Rectal smooth muscle tissue (tissue), 1 donor: ENCODE data around the gene MYADML2.
A peak's percentile ranks its signal among the peaks of the same experiment; 100 is the strongest.

Experiments used
- H3K27ac ChIP-seq: one replicate; pipeline ENCODE4 v1.7.0; 2013; ENCODE audit warnings: low read depth, low read length, inconsistent platforms
- H3K27me3 ChIP-seq: one replicate; pipeline ENCODE4 v1.7.0; 2013; ENCODE audit warnings: low read length; ENCODE audit not compliant: control insufficient read depth, insufficient read depth
- H3K36me3 ChIP-seq: one replicate; pipeline ENCODE4 v1.7.0; 2013; ENCODE audit warnings: low read length; ENCODE audit not compliant: control insufficient read depth, insufficient read depth
- H3K4me1 ChIP-seq: one replicate; pipeline ENCODE4 v1.7.0; 2013; ENCODE audit warnings: low read length; ENCODE audit not compliant: control insufficient read depth, insufficient read depth
- H3K4me3 ChIP-seq: one replicate; pipeline ENCODE4 v1.7.0; 2013; ENCODE audit warnings: low read length
- H3K9ac ChIP-seq: one replicate; pipeline ENCODE4 v1.7.0; 2013; ENCODE audit warnings: low read length

MYADML2 gene

DNA sequence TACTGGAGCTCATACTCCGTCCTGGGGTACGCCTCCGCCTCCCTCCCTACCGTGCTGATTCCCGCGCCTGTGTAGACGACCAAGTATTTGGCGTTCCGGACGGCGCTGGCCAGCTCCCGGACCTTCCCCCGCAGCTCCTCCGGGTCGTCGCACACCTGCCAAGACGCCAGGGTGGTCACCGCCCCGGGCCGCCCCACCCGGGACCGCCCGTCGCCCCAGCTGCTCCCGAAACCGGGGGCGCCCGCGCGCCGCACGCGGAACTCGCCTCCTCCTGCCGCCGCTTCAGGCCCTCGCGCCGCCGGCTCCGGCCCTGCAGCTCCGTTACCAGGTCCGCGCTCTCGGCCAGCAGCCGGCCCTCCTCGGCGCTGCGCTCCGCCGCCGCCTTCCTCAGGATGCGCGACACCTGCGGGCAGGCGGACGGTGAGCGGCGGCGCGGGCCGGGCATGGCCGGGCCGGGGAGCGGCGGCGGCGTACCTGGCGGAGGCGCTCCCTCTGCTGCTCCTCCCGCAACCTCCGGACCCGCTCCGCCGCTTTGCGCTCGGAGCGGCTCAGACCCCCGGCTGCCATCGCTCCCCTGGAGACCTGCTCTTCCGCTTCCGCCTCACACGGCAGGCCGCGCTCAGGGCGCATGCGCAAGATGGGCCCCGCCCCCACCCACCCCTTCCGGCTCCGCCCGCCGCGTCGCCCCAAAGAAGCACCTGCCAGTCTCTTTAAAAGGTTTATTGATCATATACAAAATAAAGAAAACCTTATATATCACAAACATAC is 29.3 kb downstream of the MYADML2 start, which contains the start of gene SIRT7:
SIRT7 (minus strand) TSS at position 612 of the 768 bp plus-strand sequence; CDS start at position 567, 45 bp downstream.
- Histone ChIP-seq H3K27me3 (no peaks in the 10 kb centered on the region), H3K27ac (peak within 1 kb of the TSS; percentile 37), H3K9ac (peak within 1 kb of the TSS; percentile 66), H3K4me1 (peaks cover 8% of the 10 kb centered on the region), H3K4me3 (peak within 1 kb of the TSS; percentile 70), H3K36me3 (peaks cover 48% of the 10 kb centered on the region)

- H3K27ac ChIP-seq, result no peak overlapping the region
- H3K4me3 ChIP-seq, result peak overlapping the region; percentile 70
- peaks cover 40% of the 10 kb centered on the region for H3K36me3 ChIP-seq
- H3K4me1 ChIP-seq, result peaks cover 6% of the 10 kb centered on the region
- no peaks in the 10 kb centered on the region for H3K27me3 ChIP-seq
- H3K9ac ChIP-seq, result no peak overlapping the region
These were observed 30.6 kb downstream of the MYADML2 start for GRCh38 chr17:81916234-81917001.

GRCh38 chr17:81915331-81915730 is 31.7 kb downstream of the MYADML2 start:
- Histone ChIP-seq H3K4me1 (peaks cover 10% of the 10 kb centered on the region), H3K9ac (no peak overlapping the region), H3K27me3 (no peaks in the 10 kb centered on the region), H3K36me3 (peaks cover 33% of the 10 kb centered on the region), H3K27ac (no peak overlapping the region), H3K4me3 (no peak overlapping the region)

- Histone ChIP-seq H3K4me3 (no peak overlapping the region), H3K36me3 (peaks cover 28% of the 10 kb centered on the region)
These were observed 32.8 kb downstream of the MYADML2 start for GRCh38 chr17:81914103-81914850.

DNA sequence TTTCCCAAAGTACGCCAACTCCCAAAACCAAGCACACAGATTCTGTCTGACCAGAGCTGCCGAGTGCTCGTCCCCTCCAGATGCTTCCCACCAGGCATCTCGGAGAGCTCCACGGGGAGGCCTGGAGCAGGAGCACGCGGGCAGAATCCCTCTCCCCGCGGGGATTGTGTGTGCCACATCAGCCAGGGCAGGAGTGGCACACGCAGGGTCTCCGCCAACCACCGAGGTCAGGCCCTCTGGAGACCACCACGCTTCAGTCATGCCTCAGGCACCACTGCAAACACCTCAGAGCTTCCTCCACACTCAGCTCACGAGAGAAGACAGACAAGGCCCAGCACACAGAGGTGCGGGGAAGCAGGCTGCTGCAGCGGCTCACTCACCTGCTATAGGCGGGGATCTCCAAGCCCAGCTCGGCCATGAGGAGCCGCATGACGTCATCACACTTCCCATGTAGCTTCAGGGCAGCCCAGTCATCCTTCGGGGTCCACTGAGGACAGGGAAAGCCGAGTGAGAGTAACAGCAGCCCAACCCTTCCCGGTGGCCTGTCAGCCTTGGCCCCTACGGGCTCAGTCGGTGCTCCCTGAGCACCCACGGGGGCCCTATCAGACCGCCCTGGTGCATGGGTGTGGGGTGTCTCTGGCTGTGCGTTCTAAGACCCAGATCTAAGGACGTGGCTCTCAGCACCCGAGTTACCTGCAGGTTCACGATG is 33.5 kb downstream of the MYADML2 start:
- Histone ChIP-seq H3K27ac (no peak overlapping the region), H3K27me3 (no peaks in the 10 kb centered on the region), H3K9ac (no peak overlapping the region), H3K4me1 (peaks cover 11% of the 10 kb centered on the region), H3K4me3 (no peak overlapping the region), H3K36me3 (peaks cover 28% of the 10 kb centered on the region)

More at GRCh38 chr17:81914103-81914850, 32.8 kb downstream of the MYADML2 start:
- peaks cover 11% of the 10 kb centered on the region for H3K4me1 ChIP-seq
- no peak overlapping the region for H3K9ac ChIP-seq
- H3K27ac ChIP-seq, result no peak overlapping the region
- H3K27me3 ChIP-seq, result no peaks in the 10 kb centered on the region

- Histone ChIP-seq H3K4me3 (no peak overlapping the region), H3K36me3 (peaks cover 28% of the 10 kb centered on the region), H3K9ac (no peak overlapping the region), H3K27me3 (no peaks in the 10 kb centered on the region), H3K4me1 (peaks cover 11% of the 10 kb centered on the region), H3K27ac (no peak overlapping the region)
These were observed 34.4 kb downstream of the MYADML2 start for GRCh38 chr17:81912441-81913309.

- H3K27ac ChIP-seq, result no peak overlapping the region
These were observed 35.1 kb downstream of the MYADML2 start for GRCh38 chr17:81911969-81912368.

DNA sequence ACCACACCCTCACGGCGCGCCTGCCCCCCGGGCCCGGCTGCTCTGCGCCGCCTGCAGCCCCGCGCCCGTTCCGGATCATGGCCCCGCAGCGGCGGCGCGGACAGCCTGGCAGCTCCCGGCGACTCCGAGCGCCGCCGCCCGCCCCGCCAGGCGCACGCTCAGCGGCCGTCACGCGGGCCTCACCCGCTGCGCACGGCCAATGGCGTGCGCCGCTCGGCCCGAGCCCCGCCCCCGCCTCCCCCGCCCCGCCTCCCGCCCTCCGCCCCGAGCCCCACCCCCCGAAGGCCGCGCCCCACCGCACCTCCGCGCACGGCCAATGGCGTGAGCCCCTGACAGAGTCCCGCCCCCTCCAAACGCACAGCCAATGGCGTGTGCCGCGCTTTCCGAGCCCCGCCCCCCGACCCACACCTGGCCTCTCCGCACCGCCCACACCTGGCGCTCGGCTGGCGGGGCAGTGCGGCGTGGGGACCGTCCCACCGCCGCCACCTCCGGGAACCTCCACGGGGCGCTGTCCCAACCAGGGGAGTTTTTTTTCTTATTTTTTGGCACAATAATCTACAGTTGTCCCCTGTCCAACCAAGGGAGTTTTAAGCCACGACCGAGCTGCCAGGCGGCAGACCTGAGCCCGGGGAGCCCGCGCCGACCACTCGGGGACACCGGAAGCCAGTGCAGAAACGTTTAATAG is 35.6 kb downstream of the MYADML2 start, which contains the start of gene PCYT2:
PCYT2 (minus strand) TSS at position 123 of the 685 bp plus-strand sequence; CDS start at position 79, 44 bp downstream.
- peaks cover 28% of the 10 kb centered on the region for H3K36me3 ChIP-seq
- H3K27ac ChIP-seq, result no peak within 1 kb of the TSS
- peak within 1 kb of the TSS; percentile 87 for H3K4me3 ChIP-seq
- H3K9ac ChIP-seq, result peak within 1 kb of the TSS; percentile 30
- no peaks in the 10 kb centered on the region for H3K27me3 ChIP-seq
- peaks cover 5% of the 10 kb centered on the region for H3K4me1 ChIP-seq

More at GRCh38 chr17:81911969-81912368, 35.1 kb downstream of the MYADML2 start:
- Histone ChIP-seq H3K9ac (no peak overlapping the region), H3K27me3 (no peaks in the 10 kb centered on the region), H3K36me3 (peaks cover 28% of the 10 kb centered on the region), H3K4me1 (peaks cover 8% of the 10 kb centered on the region), H3K4me3 (no peak overlapping the region)

DNA sequence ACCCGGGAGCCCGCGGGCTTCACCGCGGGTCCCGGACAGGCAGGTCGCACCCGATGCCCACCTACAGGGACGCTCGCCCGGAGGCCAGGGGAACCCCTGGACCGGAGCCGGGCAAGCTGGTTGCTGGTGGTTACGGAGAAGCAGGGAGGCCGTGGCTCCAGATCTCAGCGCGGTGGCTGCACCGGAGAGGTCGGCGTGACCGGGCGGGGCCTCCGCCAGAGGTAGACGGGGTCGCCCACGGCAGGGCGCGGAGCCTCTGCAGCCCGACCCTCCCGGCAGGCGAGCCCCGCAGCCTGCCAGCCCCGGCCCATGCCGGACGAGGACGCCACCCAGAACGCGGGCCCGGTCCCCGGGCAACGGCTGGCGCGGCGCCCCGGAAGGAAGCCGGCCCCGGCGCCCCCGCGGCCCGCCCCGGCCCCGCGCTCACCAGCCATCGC is 36.2 kb downstream of the MYADML2 start:
- Histone ChIP-seq H3K4me3 (peak overlapping the region; percentile 87), H3K27me3 (no peaks in the 10 kb centered on the region), H3K9ac (peak overlapping the region; percentile 30), H3K4me1 (peaks cover 5% of the 10 kb centered on the region), H3K27ac (no peak overlapping the region), H3K36me3 (peaks cover 28% of the 10 kb centered on the region)

DNA sequence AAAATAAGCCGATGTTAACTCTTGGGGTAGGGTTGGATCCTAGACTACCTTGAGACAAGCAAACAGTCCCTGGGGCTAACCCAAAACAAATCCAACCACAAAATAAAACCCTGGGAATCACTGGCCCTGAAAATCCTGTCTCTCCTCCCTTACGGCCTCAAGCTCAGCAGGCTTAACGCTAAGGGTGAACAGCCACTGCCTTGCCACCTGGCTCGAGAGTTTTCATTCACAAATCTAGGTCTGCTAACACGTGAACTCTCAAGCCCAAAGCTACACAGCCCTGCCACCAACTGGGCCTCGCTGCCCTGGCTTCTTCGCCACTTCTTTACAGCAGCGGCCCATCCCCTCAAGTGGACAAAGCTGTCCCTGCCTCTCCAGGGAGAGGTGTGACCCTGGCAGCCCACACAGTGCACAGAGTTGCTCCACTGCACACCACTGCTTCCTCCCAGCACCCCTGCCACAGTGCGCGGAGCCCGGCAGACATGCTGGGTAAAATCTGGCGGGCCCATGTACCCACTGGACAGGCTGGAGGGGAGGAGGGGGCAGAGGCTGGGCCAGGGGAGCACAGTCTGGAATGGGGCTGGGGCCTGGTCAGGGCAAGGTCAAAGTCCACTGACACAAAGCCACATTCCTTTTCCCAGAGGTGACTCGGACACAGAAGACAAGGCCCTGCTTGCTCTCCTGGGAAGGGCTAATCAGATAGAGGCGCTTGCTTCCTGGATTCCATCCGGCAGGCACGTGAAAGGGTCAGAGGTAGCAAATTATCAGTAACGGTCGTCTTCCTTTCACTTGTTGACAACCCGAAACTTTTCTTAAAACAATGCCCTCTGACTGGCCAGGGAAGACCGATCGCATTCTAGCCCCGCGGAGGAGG is 36.8 kb downstream of the MYADML2 start:
- H3K27me3 ChIP-seq, result no peaks in the 10 kb centered on the region
- H3K4me3 ChIP-seq, result peak overlapping the region; percentile 87
- peaks cover 23% of the 10 kb centered on the region for H3K36me3 ChIP-seq
- H3K9ac ChIP-seq, result peak overlapping the region; percentile 30
- H3K27ac ChIP-seq, result no peak overlapping the region
- peaks cover 5% of the 10 kb centered on the region for H3K4me1 ChIP-seq
